ENCODE measurements around the gene PRM1.

The PRM1 gene

DNA sequence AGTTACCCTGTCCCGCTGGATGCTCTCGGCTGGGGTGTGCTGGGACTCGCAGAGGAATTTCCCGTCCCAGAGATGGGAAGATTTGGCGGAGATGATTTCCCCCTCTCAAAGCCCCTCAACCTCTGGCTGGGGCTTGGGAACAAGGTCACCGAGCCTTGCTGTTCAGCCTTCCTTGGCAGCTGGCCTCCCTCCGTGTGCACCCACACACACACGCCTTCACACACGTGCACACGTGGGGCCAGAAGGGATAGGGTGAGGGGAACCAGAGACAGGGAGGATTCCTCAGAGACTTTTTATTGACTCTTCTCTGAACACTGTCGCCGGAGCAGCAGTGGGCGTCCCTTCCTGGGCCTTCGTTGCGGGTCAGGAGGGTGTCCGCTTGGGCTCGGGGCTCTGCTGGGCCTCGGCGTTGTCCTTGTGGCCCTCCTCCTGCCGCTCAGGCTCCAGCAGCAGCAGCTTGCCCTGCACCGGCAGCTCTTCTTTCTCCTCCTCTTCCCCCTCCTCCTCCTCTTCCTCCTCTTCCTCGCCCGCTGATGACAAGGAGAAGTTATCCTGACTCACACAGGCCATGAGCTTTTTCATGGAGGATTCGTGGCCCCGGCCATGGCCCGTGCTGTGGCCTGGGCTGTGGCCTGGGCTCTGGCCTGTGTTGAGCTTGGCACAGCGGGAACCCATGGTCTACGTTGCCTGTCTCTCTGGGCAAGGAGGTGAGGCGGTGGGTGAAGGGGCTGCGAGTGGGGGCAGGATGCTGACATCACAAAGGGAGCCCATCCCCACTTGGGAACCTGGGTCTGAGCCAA lies 8.0 kb downstream of the PRM1 start, which contains the start of gene PRM3:
TSS of gene PRM3 (minus strand) at position 709 of the 800 bp plus-strand sequence. CDS start at position 675, 34 bp downstream.
- DNase-seq (ENCODE audit: low spot score): no peak

DNA sequence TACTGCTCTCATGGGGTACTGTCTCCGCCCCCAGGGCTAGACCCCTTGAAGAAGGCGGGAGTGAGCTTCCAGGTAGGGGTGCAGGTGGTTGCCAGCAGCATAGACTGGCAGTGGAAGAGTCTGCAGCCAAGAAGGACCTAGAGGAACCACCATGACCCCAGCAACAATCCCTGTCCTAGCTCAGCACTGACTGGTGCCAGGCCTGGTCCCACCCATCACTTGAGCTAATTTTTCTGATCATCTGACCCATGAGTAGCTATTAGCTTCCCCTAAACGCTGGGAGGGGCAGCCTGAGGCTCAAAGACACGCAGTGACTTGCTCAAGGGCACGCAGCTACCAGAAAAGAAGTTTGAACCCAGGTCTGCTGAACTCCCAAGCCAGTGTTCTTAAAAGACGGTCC lies 8.6 kb downstream of the PRM1 start:
- no peak for DNase-seq (ENCODE audit: low spot score)

DNA sequence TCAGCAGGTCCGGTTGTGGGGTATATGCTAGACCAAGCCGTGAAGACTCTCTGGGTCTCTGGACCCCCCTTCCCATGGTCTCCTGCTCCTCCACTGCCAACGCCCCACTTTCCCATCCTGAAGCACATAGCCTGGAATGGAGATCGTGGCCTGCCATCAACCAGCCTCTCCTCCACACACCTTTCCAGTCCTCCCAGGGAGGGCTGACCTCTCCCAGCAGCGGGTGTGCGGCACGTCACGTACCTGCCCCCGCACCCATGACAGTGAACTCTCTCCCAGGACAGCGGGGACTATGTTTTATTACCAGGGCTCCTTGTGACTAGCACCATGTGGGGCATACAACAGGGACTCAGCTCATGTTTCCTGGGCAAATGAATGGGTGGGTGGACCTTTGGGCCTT lies 9.5 kb downstream of the PRM1 start:
- no peak for DNase-seq (ENCODE audit: low spot score)

DNA sequence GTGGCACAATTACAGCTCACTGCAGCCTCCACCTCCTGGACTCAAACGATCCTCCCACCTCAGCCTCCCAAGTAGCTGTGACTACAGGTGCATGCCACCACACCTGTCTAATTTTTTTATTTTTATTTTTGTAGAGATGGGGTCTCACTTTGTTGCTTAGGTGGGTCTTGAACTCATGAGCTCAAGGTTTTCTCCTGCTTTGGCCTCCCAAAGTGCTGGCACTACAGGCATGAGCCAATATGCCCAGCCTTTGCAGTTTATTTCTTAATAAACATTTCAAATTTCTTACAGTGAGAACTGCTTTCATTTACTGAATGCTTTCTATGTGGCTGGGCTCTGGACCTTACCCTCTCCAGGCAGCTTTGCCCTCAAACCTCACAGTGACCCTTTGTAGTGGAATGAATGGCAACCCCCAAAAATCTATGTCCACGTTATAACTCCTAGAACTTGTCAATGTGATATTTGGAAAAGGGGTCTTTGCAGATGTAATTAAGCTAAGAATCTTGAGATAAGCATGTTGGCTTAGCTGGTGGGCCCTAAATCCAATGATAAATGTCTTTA lies 10.4 kb downstream of the PRM1 start:
- DNase-seq (ENCODE audit: low spot score): no peak

DNA sequence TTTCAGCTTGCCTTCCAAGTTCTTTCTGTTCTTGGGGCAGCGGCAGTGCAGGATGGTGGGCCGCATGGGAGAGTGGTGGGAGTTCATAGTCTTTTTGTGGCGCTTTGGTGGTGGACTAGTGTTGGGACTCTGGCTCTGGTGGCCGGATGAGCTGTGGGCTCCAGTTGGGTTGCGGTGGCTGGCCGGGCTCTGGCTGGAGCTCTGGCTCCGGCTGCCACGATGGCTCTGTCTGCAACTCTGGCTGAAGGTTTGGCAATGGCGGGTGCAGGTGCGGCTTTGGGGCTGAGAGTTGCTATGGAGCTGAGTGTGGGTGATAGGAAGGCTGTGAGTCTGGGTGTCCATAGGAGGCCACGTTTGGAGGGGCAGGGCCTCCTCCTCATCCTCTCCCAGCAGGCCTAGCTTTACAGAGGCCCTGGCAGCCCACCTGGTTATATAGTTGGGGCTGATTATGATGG lies 12.2 kb downstream of the PRM1 start, which contains the start of gene TNP2:
TSS of gene TNP2 (minus strand) at position 405 of the 455 bp plus-strand sequence. CDS start at position 342, 63 bp downstream.
- DNase-seq (ENCODE audit: low spot score): no peak

DNA sequence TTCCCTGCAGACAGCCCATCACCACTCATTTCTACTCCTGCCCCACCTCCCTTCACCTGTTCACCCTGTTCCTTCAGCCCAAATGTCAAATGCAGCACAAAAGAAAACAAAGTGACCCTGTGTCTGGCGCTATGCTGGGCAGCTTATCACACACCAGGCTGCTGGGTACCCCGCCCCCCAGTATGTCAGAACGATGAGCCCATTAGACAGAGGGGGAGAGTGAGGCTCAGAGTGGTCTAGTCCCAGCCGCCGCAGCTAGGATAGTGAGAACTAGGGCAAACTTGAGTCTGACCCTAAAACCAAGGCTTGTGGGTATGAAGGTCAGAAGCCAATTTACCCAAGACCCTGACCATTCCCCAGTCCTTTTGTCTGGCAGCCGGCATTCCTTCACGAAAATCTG lies 16.0 kb downstream of the PRM1 start:
- DNase-seq (ENCODE audit: low spot score): no peak

DNA sequence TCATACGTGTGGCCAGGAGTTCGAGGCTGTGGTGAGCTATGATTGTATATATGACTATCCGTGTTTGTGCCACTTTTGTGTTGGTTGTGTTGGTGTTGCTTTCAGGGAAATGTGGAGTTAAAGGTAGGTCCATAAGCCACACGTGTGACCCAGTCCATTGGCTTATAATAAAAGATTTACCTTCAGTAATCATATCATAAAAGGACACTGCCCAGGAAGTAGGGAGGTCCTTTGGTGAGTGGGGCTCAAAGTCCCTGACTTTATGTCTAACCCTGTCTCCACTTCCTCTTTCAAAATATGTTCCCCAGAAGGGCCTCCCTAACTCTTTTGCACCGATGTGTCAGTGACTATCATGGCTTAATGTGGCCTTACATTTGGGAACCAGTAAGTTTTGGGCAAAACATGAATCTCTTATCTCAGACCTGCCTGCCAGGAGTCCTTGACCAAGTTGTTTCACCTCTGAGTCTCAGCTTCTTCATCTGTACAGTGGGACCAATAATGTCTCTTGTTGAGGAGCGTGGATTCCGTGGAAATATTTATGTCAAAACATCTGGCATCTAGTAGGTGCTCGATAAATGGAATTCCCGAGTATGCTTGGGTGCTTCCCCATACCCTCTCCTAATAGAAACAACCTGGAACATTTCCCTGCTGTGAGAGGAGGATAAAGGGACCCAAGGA lies 16.8 kb downstream of the PRM1 start:
- no peak for DNase-seq (ENCODE audit: low spot score)

DNA sequence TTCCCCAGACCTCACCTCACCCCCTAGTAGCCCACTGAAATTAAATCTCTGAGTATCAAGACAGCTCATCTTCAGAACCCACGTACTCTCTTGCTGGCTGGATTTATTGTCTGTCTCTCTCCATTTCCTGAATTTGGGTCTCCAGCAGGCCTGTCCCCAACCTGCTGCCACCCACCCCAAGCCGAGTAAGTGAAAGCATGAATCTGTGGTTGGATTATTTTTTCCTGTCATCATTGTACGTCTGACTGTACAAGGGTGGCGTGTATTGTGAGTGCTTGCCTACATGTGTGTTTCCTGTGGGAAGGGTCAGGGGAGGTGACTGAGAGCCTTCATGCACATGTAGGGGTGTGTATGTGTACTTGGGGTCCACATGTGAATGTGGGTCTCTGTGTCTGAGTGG lies 17.4 kb downstream of the PRM1 start:
- DNase-seq (ENCODE audit: low spot score): no peak

DNA sequence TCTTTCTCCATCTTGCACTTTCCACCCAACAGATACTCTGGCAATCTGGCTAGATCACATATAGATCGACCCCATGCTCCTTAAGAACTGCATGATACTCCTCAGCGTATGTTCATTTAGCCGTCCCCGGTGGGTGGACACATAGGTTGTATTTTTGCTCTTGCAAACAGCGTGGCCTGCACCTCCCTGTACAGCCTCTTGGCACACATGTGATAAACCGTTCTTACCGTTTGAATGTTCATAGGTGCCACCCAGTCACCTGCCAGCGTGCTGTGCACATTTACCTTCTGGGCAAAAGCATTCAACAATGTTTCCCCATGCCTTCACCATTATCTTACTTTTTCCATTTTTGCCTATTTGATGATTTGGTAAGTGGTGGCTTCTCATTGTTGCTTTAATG lies 18.2 kb downstream of the PRM1 start:
- no peak for DNase-seq (ENCODE audit: low spot score)

DNA sequence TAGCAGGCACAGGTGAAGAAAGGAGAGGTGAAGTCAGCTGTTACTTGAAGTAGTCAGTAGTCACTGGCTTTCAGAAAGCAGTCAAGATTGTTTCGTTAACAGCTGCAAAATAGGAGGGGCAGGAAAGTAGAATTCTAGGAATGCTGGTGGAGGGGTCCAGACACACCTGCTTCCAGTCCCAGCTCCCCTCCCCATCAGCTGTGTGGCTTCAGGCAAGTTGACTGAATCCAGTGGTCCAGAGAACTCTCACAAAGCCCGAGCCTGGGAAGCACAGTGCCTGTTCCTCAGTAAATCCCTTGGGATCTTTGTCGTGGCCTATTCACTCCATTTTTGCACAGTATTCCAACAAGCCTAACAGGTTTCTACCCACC lies 20.5 kb downstream of the PRM1 start:
- no peak for DNase-seq (ENCODE audit: low spot score)

DNA sequence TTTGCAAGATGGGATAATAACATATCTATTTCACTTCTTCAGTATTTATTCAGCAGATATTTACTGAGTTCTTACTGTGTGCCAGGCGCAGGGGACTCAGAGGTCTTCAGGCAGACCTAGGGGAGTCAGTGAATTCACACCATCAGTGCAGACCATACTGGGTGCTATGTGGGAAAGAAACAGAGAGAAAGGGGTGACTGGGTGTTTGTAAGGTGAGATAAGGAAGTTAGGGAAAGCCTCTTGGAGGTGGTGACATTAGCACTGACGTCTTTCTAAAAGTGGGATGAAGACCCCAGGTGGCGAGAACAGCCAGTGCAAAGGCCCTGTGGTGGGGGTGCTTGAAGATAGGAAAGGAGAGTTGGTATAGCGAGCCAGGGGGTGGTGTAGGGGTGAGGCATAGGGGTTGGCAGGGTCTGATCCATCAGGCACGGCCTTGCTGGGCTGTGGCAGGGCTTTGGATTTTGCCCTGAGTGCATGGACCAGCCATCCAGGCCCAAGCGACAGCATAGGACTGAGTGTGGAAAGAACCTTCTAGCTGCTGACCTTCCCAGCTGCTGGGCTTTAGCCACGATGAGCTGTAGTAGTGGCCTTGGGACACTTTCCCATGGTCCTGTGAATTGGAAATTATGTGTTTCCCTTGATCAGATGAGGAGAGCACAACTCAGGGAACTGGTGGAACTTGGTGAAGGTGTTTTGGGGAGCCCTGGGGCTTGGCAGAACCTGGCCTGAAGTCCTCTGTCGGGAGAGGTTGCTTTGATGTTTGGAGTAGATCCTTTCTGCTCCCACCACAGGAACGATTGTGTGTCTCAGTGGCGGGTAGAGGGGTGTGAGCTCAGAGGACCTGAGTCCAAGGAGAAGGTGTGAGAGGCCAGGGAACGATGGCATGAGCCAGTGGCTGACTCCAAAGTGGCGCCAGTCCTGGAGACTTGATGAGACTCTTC lies 21.2 kb downstream of the PRM1 start:
- no peak for DNase-seq (ENCODE audit: low spot score)

DNA sequence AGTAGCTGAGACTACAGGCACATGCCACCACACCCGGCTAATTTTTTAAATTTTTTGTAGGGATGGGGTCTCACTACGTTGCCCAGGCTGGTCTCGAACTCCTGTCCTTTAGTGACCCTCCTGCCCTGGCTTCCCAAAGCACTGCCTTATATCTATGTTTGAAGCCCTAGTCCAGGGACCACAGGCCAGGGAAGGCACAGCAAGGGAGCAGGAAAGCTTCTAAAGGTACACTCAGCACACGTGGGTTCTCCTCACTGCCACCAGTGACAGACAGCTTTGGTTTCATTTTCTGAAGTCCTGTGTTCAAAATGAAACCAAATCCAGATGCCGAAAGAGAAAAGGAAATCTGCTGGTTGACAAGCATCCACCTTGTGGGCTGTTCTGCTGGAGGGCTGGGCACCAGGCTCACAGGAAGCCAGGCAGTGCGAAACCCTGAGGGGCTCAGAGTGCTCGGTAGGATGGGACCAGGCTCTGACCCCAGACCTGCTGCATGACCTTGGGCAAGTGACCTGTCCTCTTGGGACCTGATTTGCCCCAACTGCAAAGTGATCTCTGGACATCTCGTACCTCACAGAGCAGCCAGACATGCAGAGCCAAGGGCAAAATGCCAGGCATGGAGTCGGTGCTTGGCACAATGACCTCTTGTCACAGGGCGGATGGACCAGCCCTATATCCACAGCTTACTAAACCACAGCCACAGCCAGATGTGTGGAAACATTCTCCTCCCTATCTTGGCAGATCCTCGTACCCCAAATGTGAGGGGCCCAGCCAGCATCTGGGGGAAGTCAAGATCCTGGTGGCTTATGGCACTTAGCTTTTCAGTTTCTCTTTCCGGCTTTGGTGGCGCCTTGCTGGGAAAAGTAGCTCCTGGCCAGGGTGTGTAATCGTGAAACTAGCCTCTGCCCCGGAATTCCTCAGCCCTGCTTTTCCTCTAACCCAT lies 22.3 kb downstream of the PRM1 start:
- DNase-seq (ENCODE audit: low spot score): peak; percentile 86

DNA sequence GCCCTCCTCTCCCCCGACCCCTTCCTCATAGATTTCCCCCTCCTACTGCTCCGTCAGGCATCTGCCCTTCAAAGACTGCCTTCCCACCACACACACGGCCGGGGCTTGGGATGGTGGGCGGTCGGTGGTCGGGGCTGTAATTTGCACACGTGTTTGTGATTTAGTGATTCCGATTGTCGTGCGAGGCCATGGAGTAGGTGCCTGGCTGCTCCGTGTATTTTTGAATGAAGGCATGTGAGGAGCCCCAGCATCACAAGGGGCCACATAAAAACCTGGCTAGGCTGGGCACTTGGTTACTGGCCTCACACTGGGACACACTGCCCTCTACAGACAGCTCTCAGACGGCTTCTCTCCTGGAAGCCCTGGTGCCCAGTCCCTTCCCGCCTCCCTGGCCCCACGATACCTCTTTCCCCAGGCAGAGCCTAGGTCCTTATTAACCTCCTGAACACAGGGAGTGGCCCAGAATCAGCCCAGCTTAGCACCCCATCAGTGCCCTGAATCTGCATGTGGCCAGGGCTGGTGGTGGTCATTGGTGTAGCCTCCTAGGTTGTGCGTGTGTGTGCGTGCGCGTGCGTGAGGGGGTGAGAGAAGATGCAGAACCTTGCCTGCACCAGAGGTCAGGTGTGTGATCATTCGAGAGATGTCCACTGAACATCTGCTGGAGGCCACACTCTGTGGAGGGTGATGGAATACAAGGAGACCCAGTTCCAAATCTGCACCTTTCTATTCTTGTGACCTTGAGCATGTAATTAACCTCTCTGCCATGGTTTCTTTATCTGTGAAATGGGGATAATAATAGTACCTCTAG lies 23.8 kb downstream of the PRM1 start:
- peak; percentile 83 for DNase-seq (ENCODE audit: low spot score)

DNA sequence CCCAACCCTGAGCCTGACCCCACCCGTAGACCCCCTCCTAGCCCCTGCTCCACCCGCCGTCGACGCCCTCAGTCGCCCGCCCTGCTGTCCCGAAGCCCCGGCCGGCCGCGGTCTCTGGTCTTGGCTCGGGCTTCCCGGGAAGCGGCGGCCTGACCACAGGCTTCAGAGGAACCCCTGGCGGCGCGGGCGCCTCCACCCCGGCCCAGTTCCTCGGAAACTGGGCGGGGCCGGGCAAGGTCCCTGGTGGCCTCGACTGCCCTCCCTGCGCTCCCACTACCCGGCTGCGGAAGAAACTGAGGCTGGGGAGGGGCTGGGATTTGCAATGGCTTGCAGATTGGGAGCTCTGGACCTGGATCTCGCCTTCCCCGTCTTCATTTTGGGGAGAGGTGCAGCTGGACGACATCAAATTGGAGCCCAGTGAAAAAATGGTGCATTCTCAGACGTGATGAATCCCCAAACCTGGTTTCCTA lies 24.4 kb downstream of the PRM1 start:
- peak; percentile 32 for DNase-seq (ENCODE audit: low spot score)

DNA sequence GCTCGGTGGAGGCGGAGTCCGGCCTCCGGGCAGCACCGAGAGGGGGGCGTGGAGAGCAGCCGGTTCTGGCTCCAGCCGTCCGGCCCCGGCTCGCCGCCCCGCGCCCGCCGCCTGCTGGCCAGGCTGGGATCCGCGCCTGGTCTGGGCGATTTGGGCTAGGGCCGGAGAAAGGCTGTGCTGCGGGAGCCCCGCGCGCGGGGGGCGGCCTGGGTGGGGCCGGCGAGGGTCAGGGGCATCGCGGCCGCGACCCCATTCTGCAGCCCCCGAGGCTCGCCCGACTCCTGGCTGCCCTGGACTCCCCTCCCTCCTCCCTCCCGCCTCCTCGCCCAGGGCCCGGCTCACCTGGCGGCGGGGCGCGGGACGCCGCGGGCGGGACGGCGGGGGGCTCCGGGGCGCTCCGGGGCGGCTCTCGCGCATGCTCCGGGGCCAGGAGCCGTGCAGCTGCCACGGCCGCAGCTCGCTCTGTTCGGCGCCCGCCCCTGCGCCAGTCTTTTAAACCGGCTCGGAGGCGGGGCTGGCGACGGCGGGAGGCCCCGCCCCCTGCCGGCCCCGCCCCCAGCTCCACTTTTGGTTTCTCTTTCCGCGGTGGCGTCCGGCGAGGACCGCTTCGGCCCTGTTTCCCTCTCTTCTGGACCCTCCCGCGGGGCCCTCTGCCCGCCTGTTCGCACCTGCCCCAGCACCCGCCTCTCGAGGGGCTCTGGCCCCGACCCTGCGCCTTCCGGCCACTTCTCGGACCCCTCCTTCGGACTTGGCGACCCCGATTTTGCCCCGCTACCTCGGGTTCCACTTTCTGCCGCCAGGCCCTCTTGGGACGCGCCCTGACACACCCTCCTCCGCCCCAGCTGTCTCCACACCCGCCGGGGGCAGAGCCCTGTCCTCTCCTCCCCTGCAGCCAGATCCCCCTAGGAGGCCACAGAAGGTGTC lies 25.1 kb downstream of the PRM1 start, which contains the start of gene SOCS1:
TSS of gene SOCS1 (minus strand) at position 468 of the 924 bp plus-strand sequence. CDS start 726 bp downstream, outside the sequence.
- peak; percentile 82 for DNase-seq (ENCODE audit: low spot score)

DNA sequence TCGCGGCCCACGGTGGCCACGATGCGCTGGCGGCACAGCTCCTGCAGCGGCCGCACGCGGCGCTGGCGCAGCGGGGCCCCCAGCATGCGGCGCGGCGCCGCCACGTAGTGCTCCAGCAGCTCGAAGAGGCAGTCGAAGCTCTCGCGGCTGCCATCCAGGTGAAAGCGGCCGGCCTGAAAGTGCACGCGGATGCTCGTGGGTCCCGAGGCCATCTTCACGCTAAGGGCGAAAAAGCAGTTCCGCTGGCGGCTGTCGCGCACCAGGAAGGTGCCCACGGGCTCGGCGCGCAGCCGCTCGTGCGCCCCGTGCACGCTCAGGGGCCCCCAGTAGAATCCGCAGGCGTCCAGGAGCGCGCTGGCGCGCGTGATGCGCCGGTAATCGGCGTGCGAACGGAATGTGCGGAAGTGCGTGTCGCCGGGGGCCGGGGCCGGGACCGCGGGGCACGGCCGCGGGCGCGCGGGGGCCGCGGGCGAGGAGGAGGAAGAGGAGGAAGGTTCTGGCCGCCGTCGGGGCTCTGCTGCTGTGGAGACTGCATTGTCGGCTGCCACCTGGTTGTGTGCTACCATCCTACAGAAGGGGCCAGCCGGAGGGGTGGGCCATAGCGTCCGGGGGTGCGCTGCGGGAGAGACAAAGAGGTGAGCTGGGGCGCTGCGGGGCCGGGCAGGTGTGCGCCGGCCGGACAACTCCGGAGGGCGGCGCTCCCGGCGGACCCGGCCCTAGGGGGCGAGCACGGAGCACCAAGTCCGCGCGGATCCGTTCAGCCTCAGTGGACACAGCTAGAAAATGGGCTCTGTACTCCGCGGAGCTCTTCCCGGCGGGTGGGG lies 26.0 kb downstream of the PRM1 start:
- DNase-seq (ENCODE audit: low spot score): no peak
